Measurements from ENCODE around the gene TIAM1.

TIAM1 gene

GRCh38 chr21:31337996-31338907 is 5.8 kb downstream of the TIAM1 start:
- peaks cover 16% of the 10 kb centered on the region for H3K4me1 ChIP-seq (ENCODE audit: low read length)
- H3K27ac ChIP-seq (ENCODE audit: low read length), result no peak overlapping the region
- H3K4me2 ChIP-seq (ENCODE audit: low read length), result no peak overlapping the region

GRCh38 chr21:31337086-31337485 is 7.0 kb downstream of the TIAM1 start:
- Histone ChIP-seq H3K79me2 (ENCODE audit: low read length) (no peaks in the 10 kb centered on the region), H3K9me3 (ENCODE audit: insufficient read depth, low read length) (no peaks in the 10 kb centered on the region), H2AFZ (ENCODE audit: low read depth, low read length) (no peak overlapping the region), H3K36me3 (replicated peaks; ENCODE audit: low read depth, low read length) (no peaks in the 10 kb centered on the region), H3K4me3 (ENCODE audit: low read length) (no peak overlapping the region), H3K27me3 (ENCODE audit: low read depth, low read length) (0 out of 2 replicates have a peak, but pooled peaks cover 4% of the 10 kb centered on the region), H3K27ac (ENCODE audit: low read length) (no peak overlapping the region), H3K4me2 (ENCODE audit: low read length) (no peak overlapping the region), H3K9ac (ENCODE audit: low read length) (no peak overlapping the region), H4K20me1 (ENCODE audit: insufficient read depth, low read length) (no peaks in the 10 kb centered on the region), H3K4me1 (ENCODE audit: low read length) (peaks cover 11% of the 10 kb centered on the region)
- TF ChIP-seq CTCF (IDR thresholded peaks at IDR 0.05; ENCODE audit: low read depth, low read length), result no peak
- TF ChIP-seq EZH2phosphoT487 (IDR thresholded peaks at IDR 0.05; ENCODE audit: low read depth), result no peak

More at GRCh38 chr21:31337996-31338907, 5.8 kb downstream of the TIAM1 start:
- Histone ChIP-seq H2AFZ (ENCODE audit: low read depth, low read length) (no peak overlapping the region), H3K9me3 (ENCODE audit: insufficient read depth, low read length) (no peaks in the 10 kb centered on the region), H3K36me3 (replicated peaks; ENCODE audit: low read depth, low read length) (no peaks in the 10 kb centered on the region), H3K4me3 (ENCODE audit: low read length) (no peak overlapping the region), H3K27me3 (ENCODE audit: low read depth, low read length) (0 out of 2 replicates have a peak, but pooled peaks cover 4% of the 10 kb centered on the region), H3K9ac (ENCODE audit: low read length) (no peak overlapping the region), H4K20me1 (ENCODE audit: insufficient read depth, low read length) (no peaks in the 10 kb centered on the region), H3K79me2 (ENCODE audit: low read length) (no peaks in the 10 kb centered on the region)
- TF ChIP-seq CTCF (IDR thresholded peaks at IDR 0.05; ENCODE audit: low read depth, low read length) (no peak), EZH2phosphoT487 (IDR thresholded peaks at IDR 0.05; ENCODE audit: low read depth) (no peak)

- Histone ChIP-seq H3K79me2 (ENCODE audit: low read length) (no peaks in the 10 kb centered on the region), H3K4me3 (ENCODE audit: low read length) (no peak overlapping the region), H3K27me3 (ENCODE audit: low read depth, low read length) (0 out of 2 replicates have a peak, but pooled peaks cover 4% of the 10 kb centered on the region), H3K36me3 (replicated peaks; ENCODE audit: low read depth, low read length) (no peaks in the 10 kb centered on the region), H2AFZ (ENCODE audit: low read depth, low read length) (no peak overlapping the region), H3K9ac (ENCODE audit: low read length) (no peak overlapping the region), H3K9me3 (ENCODE audit: insufficient read depth, low read length) (no peaks in the 10 kb centered on the region), H4K20me1 (ENCODE audit: insufficient read depth, low read length) (no peaks in the 10 kb centered on the region), H3K4me1 (ENCODE audit: low read length) (peaks cover 7% of the 10 kb centered on the region), H3K4me2 (ENCODE audit: low read length) (no peak overlapping the region), H3K27ac (ENCODE audit: low read length) (no peak overlapping the region)
- TF ChIP-seq EZH2phosphoT487 (IDR thresholded peaks at IDR 0.05; ENCODE audit: low read depth) (no peak), CTCF (IDR thresholded peaks at IDR 0.05; ENCODE audit: low read depth, low read length) (no peak)
These were observed 7.4 kb downstream of the TIAM1 start for GRCh38 chr21:31336739-31337040.

- H3K79me2 ChIP-seq (ENCODE audit: low read length), result no peaks in the 10 kb centered on the region
- H3K27me3 ChIP-seq (ENCODE audit: low read depth, low read length), result 0 out of 2 replicates have a peak, but pooled peaks cover 4% of the 10 kb centered on the region
- TF ChIP-seq EZH2phosphoT487 (IDR thresholded peaks at IDR 0.05; ENCODE audit: low read depth) (no peak), CTCF (IDR thresholded peaks at IDR 0.05; ENCODE audit: low read depth, low read length) (no peak)
- no peaks in the 10 kb centered on the region for H4K20me1 ChIP-seq (ENCODE audit: insufficient read depth, low read length)
- H3K36me3 ChIP-seq (replicated peaks; ENCODE audit: low read depth, low read length), result no peaks in the 10 kb centered on the region
- no peak overlapping the region for H3K27ac ChIP-seq (ENCODE audit: low read length)
- no peak overlapping the region for H3K4me2 ChIP-seq (ENCODE audit: low read length)
- no peak overlapping the region for H3K4me3 ChIP-seq (ENCODE audit: low read length)
- peaks cover 4% of the 10 kb centered on the region for H3K4me1 ChIP-seq (ENCODE audit: low read length)
- no peak overlapping the region for H2AFZ ChIP-seq (ENCODE audit: low read depth, low read length)
- H3K9me3 ChIP-seq (ENCODE audit: insufficient read depth, low read length), result no peaks in the 10 kb centered on the region
- H3K9ac ChIP-seq (ENCODE audit: low read length), result no peak overlapping the region
These were observed 7.9 kb downstream of the TIAM1 start for GRCh38 chr21:31335957-31336738.

Data from OCI-LY3 (cell line).